K562 (cell line): Measurements from ENCODE around the gene UBE2O. TPM values are rescaled to one million over a fixed set of nuclear protein-coding genes. Genes with fewer than 3 reads are reported as not detected.

Experiments used
- GABPB2 ChIP-seq: fragments of 250-450 bp; sonication (Bioruptor Pico); conservative IDR thresholded peaks from 2 replicates; pipeline ENCODE4 v1.5.1; 2021; ENCODE audit warnings: mild to moderate bottlenecking
- NFIC ChIP-seq: fragments of 450-650 bp; IDR thresholded peaks from 2 replicates; pipeline ENCODE4 v1.6.1; 2017; ENCODE audit warnings: mild to moderate bottlenecking, inconsistent platforms
- ZNF175 ChIP-seq: fragments of 200-800 bp; sonication (Bioruptor generic); IDR thresholded peaks from 2 replicates; pipeline ENCODE4 v1.6.1; 2016; ENCODE audit warnings: low read depth, mild to moderate bottlenecking, missing genetic modification characterization, missing compliant biosample characterization
- ZZZ3 ChIP-seq: fragments of 450-650 bp; IDR thresholded peaks from 2 replicates; pipeline ENCODE4 v1.6.1; 2016; ENCODE audit warnings: antibody characterized with exemption, mild to moderate bottlenecking, moderate library complexity
- polyA plus RNA-seq, 8 experiments: library from polyadenylated mRNA; depleted of rRNA in 4 of 8; stranded (reverse) in 5 of 8; unstranded in 3 of 8; fragments of >200 nt; fragmentation: Nextera tagmentation in 2 of 8; fragmentation: Illumina TruSeq in 1 of 8; extraction: Ambion mirVana in 2 of 8; extraction: Trizol in 1 of 8; gene quantifications; 2 replicates each; pipeline versions ENCODE4 v1.2.1 to v1.2.3, GENCODE V29; 2011 to 2014; ENCODE audit warnings: inconsistent platforms in 1 of 8, missing spikeins in 1 of 8
- total RNA-seq, 7 experiments: library from RNA; depleted of rRNA in 6 of 7; stranded (reverse); fragments of >200 nt in 6 of 7; fragmentation: Illumina TruSeq in 2 of 7; extraction: Trizol in 2 of 7; gene quantifications; 2 replicates each; pipeline versions ENCODE4 v1.2.1 to v1.2.3, GENCODE V29; 2011 to 2021; ENCODE audit warnings: low replicate concordance in 1 of 7
- TF ChIP-seq, protein P1 (sequence below): fragments of 450-650 bp; formaldehyde crosslinking; IDR thresholded peaks from 2 replicates; pipeline ENCODE4 v1.4.0; 2022; ENCODE audit warnings: missing genetic modification characterization
- TF ChIP-seq, protein P2 (sequence below), 2 experiments: fragments of 450-650 bp; IDR thresholded peaks; 2 replicates each; pipeline ENCODE4 v1.6.1; 2018; ENCODE audit warnings: mild to moderate bottlenecking in 2 of 2, low read depth in 1 of 2; ENCODE audit not compliant: partially characterized antibody in 2 of 2

The UBE2O gene
- total and polyA plus RNA-seq, 9 of the 15 experiments (the other 6 are each of a cell fraction or from before 2014, with no cell fraction given): 1.6 to 39.7 (median 13.3) TPM

DNA sequence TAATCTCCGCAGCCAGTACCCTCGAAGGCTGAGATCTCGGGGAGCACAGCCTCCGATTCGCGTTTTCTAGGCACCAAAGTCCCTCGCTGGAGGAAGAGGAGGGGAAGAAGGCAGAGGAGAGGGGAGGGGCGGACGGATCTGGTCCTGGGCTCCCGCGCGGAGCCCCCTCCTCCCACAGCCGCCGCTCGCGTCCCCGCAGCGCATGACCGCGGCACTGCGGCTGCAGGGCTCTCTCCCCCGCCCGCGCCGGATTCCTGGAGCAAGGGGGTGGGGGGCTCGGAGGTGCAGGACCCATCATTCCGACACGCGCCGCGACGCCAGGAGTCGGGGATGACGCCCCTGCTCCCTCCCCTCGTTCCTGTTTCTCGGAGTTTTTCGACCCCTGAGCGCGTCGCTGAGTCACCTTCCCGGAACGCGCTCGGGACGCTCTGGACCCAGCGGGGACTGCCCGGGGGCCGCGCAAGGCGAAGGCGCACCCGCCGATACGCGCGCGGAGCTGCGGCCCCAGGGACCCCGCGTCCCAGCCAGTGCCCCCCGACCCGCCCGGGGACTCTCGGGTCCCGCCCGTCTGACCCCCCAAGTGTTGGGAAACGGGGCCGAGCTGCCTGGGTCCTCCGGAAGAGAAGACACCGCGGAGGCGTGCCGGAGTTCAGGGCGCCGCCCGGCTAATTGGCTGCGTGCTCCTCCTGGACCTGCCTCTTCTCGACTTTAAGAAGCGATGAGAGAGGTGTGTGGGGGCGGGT, 70.0 kb downstream of the UBE2O start (continued):
- TF ChIP-seq, protein P1, sequence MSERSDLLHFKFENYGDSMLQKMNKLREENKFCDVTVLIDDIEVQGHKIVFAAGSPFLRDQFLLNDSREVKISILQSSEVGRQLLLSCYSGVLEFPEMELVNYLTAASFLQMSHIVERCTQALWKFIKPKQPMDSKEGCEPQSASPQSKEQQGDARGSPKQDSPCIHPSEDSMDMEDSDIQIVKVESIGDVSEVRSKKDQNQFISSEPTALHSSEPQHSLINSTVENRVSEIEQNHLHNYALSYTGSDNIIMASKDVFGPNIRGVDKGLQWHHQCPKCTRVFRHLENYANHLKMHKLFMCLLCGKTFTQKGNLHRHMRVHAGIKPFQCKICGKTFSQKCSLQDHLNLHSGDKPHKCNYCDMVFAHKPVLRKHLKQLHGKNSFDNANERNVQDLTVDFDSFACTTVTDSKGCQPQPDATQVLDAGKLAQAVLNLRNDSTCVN (CRISPR knock-in tag): no peak
- TF ChIP-seq, protein P2, sequence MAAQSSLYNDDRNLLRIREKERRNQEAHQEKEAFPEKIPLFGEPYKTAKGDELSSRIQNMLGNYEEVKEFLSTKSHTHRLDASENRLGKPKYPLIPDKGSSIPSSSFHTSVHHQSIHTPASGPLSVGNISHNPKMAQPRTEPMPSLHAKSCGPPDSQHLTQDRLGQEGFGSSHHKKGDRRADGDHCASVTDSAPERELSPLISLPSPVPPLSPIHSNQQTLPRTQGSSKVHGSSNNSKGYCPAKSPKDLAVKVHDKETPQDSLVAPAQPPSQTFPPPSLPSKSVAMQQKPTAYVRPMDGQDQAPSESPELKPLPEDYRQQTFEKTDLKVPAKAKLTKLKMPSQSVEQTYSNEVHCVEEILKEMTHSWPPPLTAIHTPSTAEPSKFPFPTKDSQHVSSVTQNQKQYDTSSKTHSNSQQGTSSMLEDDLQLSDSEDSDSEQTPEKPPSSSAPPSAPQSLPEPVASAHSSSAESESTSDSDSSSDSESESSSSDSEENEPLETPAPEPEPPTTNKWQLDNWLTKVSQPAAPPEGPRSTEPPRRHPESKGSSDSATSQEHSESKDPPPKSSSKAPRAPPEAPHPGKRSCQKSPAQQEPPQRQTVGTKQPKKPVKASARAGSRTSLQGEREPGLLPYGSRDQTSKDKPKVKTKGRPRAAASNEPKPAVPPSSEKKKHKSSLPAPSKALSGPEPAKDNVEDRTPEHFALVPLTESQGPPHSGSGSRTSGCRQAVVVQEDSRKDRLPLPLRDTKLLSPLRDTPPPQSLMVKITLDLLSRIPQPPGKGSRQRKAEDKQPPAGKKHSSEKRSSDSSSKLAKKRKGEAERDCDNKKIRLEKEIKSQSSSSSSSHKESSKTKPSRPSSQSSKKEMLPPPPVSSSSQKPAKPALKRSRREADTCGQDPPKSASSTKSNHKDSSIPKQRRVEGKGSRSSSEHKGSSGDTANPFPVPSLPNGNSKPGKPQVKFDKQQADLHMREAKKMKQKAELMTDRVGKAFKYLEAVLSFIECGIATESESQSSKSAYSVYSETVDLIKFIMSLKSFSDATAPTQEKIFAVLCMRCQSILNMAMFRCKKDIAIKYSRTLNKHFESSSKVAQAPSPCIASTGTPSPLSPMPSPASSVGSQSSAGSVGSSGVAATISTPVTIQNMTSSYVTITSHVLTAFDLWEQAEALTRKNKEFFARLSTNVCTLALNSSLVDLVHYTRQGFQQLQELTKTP (IDR thresholded peaks at IDR 0.05; ENCODE audit: low read depth in 1 of 2, partially characterized antibody in 2 of 2): no peak
- no peak for TF ChIP-seq ZNF175 (CRISPR knock-in tag)
- TF ChIP-seq ZZZ3: no peak
- no peak for TF ChIP-seq GABPB2 (CRISPR knock-in tag)
- no peak for TF ChIP-seq NFIC
